Neural cell (in vitro differentiated cells): ENCODE measurements around the gene TPST2. TPM values are rescaled to one million over a fixed set of nuclear protein-coding genes. Genes with fewer than 3 reads are reported as not detected.

Experiments used
- H2AFZ ChIP-seq: fragments of 200-600, 300-800 bp; sonication (generic), shearing (Covaris generic); 2 replicates; pipeline ENCODE4 v1.6.0; 2014; ENCODE audit warnings: low read depth, mild to moderate bottlenecking, antibody characterized with exemption, low read length, moderate library complexity
- H3F3A ChIP-seq: fragments of 200-600 bp; shearing (Covaris generic); 2 replicates; pipeline ENCODE4 v1.6.1; 2016; ENCODE audit warnings: mild to moderate bottlenecking, moderate library complexity, mixed read lengths, antibody characterized with exemption, low read length; ENCODE audit not compliant: insufficient read depth, poor library complexity, severe bottlenecking
- H3K27ac ChIP-seq: fragments of 200-600, 300-800 bp; sonication (generic), shearing (Covaris generic); 2 replicates; pipeline ENCODE4 v1.5.1; 2014; ENCODE audit warnings: mild to moderate bottlenecking, low read length, moderate library complexity
- H3K27me3 ChIP-seq: fragments of 300-800, 200-600 bp; sonication (generic), shearing (Covaris generic); 2 replicates; pipeline ENCODE4 v1.6.0; 2014; ENCODE audit warnings: mild to moderate bottlenecking, low read depth, low read length, moderate library complexity; ENCODE audit not compliant: insufficient read depth
- H3K36me3 ChIP-seq: fragments of 300-800, 200-600 bp; sonication (generic), shearing (Covaris generic); 2 replicates; pipeline ENCODE4 v1.5.1; 2014; ENCODE audit warnings: mild to moderate bottlenecking, antibody characterized with exemption, low read length, moderate library complexity; ENCODE audit not compliant: insufficient read depth
- H3K4me2 ChIP-seq: fragments of 300-800, 200-600 bp; sonication (generic), shearing (Covaris generic); 2 replicates; pipeline ENCODE4 v1.6.0; 2014; ENCODE audit warnings: mild to moderate bottlenecking, low read length
- H3K4me3 ChIP-seq: fragments of 300-800, 200-600 bp; sonication (generic), shearing (Covaris generic); 2 replicates; pipeline ENCODE4 v1.5.1; 2014; ENCODE audit warnings: mild to moderate bottlenecking, low read length, moderate library complexity
- H3K79me2 ChIP-seq: fragments of 200-600 bp; shearing (Covaris generic); replicated peaks from 2 replicates; pipeline ENCODE4 v1.6.0; 2014; ENCODE audit warnings: mild to moderate bottlenecking, low read length, moderate library complexity; ENCODE audit not compliant: insufficient read depth
- H3K9ac ChIP-seq: fragments of 300-800, 200-600 bp; sonication (generic), shearing (Covaris generic); 2 replicates; pipeline ENCODE4 v1.6.1; 2016; ENCODE audit warnings: mild to moderate bottlenecking, low read length, mixed read lengths
- H3K9me2 ChIP-seq: fragments of 200-600 bp; shearing (Covaris generic); 2 replicates; pipeline ENCODE4 v1.6.1; 2016; ENCODE audit warnings: mild to moderate bottlenecking, low read length, mixed read lengths; ENCODE audit not compliant: insufficient read depth
- H3K9me3 ChIP-seq: fragments of 200-600, 300-800 bp; sonication (generic), shearing (Covaris generic); 2 replicates; pipeline ENCODE4 v1.6.1; 2016; ENCODE audit warnings: mild to moderate bottlenecking, mixed run types, low read length, moderate library complexity, mixed read lengths
- H4K20me1 ChIP-seq: fragments of 200-600 bp; shearing (Covaris generic); 2 replicates; pipeline ENCODE4 v1.6.1; 2016; ENCODE audit warnings: mild to moderate bottlenecking, mixed run types; ENCODE audit not compliant: insufficient read depth
- EP300 ChIP-seq: fragments of 450-650 bp; conservative IDR thresholded peaks from 2 replicates; pipeline ENCODE4 v1.6.1; 2014; ENCODE audit warnings: antibody characterized with exemption, mild to moderate bottlenecking, moderate library complexity; ENCODE audit not compliant: poor library complexity, severe bottlenecking
- EZH2 ChIP-seq: fragments of 200-600, 300-800 bp; shearing (Covaris generic), sonication (generic); IDR thresholded peaks from 2 replicates; pipeline ENCODE4 v1.6.1; 2014; ENCODE audit warnings: antibody characterized with exemption, low read length, borderline replicate concordance, mild to moderate bottlenecking; ENCODE audit not compliant: insufficient read depth, poor library complexity, severe bottlenecking
- MXI1 ChIP-seq: fragments of 450-650 bp; conservative IDR thresholded peaks from 2 replicates; pipeline ENCODE4 v1.6.1; 2014; ENCODE audit warnings: antibody characterized with exemption, mild to moderate bottlenecking; ENCODE audit not compliant: poor library complexity, severe bottlenecking
- POLR2AphosphoS5 ChIP-seq: IDR thresholded peaks from 2 replicates; pipeline ENCODE4 v1.6.1; 2012
- RAD21 ChIP-seq: fragments of 450-650 bp; conservative IDR thresholded peaks from 2 replicates; pipeline ENCODE4 v1.6.1; 2014; ENCODE audit warnings: antibody characterized with exemption, mild to moderate bottlenecking, moderate library complexity
- SMC3 ChIP-seq: fragments of 450-650 bp; conservative IDR thresholded peaks from 2 replicates; pipeline ENCODE4 v1.6.1; 2014; ENCODE audit warnings: antibody characterized with exemption, mild to moderate bottlenecking, moderate library complexity; ENCODE audit not compliant: poor library complexity
- TAF1 ChIP-seq: IDR thresholded peaks from 2 replicates; pipeline ENCODE4 v1.6.1; 2012; ENCODE audit warnings: low read depth
- polyA plus RNA-seq: library from polyadenylated mRNA; depleted of rRNA; stranded (reverse); fragments of >200 nt; gene quantifications from 2 replicates; pipeline ENCODE4 v1.2.3, GENCODE V29; 2014
- TF ChIP-seq, protein P1 (sequence below): IDR thresholded peaks from 2 replicates; pipeline ENCODE4 v1.6.1; 2012; ENCODE audit warnings: borderline replicate concordance
- TF ChIP-seq, protein P2 (sequence below): fragments of 450-650 bp; IDR thresholded peaks from 2 replicates; pipeline ENCODE4 v1.5.1; 2014; ENCODE audit warnings: antibody characterized with exemption, mild to moderate bottlenecking, moderate library complexity; ENCODE audit not compliant: poor library complexity, severe bottlenecking

Gene TPST2
- polyA plus RNA-seq, 1 donor from 2014 or later, result 16.6 TPM

DNA sequence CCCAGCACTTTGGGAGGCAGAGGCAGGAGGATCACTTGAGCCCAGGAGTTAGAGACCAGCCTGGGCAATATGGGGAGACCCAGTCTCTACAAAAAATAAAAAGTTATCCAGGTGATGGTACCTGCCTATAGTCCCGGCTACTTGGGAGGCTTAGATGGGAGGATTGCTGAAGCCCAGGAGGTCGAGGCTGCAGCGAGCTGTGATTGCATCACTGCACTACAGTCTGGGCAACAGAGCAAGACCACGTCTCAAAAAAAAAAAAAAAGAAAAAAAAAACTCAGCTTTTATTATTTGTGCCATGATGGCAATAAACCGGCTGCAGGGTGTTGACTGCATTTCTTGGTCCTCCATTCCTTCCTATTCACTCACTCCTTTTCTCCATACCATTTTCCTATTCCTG lies 44.1 kb downstream of the TPST2 start:
- Histone ChIP-seq H3K4me2 (no peak overlapping the region), H3K79me2 (no peaks in the 10 kb centered on the region), H3K27ac (no peak overlapping the region)

DNA sequence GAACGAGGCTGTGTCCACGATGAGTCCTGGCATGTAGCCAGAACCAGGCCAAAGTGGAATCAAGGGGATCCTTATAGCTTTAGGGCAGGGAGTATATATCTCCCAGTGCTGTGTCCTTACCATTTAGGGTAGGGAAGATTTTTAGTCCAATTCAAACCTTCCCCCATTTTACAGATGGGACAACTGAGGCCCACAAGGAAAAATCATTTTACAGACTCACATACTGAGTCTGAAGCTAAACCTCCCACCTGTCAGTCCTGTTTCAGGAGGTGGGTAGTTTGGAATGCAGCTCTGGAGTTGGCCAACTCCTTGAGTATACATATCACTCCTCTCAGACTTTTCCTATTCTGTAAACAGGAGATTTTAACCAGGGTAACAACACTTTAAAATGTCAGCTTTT lies 44.5 kb downstream of the TPST2 start:
- H3F3A ChIP-seq, result no peaks in the 10 kb centered on the region

More for the DNA sequence above, 44.1 kb downstream of the TPST2 start:
- Histone ChIP-seq H3K36me3 (no peaks in the 10 kb centered on the region), H3K9me2 (no peaks in the 10 kb centered on the region), H4K20me1 (no peaks in the 10 kb centered on the region), H3F3A (no peaks in the 10 kb centered on the region), H2AFZ (no peak overlapping the region), H3K27me3 (no peaks in the 10 kb centered on the region), H3K9ac (no peak overlapping the region), H3K4me3 (no peak overlapping the region), H3K9me3 (no peaks in the 10 kb centered on the region)
- TF ChIP-seq, protein P1, sequence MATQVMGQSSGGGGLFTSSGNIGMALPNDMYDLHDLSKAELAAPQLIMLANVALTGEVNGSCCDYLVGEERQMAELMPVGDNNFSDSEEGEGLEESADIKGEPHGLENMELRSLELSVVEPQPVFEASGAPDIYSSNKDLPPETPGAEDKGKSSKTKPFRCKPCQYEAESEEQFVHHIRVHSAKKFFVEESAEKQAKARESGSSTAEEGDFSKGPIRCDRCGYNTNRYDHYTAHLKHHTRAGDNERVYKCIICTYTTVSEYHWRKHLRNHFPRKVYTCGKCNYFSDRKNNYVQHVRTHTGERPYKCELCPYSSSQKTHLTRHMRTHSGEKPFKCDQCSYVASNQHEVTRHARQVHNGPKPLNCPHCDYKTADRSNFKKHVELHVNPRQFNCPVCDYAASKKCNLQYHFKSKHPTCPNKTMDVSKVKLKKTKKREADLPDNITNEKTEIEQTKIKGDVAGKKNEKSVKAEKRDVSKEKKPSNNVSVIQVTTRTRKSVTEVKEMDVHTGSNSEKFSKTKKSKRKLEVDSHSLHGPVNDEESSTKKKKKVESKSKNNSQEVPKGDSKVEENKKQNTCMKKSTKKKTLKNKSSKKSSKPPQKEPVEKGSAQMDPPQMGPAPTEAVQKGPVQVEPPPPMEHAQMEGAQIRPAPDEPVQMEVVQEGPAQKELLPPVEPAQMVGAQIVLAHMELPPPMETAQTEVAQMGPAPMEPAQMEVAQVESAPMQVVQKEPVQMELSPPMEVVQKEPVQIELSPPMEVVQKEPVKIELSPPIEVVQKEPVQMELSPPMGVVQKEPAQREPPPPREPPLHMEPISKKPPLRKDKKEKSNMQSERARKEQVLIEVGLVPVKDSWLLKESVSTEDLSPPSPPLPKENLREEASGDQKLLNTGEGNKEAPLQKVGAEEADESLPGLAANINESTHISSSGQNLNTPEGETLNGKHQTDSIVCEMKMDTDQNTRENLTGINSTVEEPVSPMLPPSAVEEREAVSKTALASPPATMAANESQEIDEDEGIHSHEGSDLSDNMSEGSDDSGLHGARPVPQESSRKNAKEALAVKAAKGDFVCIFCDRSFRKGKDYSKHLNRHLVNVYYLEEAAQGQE, result no peak
- TF ChIP-seq RAD21 (no peak), EP300 (no peak), MXI1 (no peak), EZH2 (no peak), TAF1 (no peak), POLR2AphosphoS5 (no peak), SMC3 (no peak)
- TF ChIP-seq, protein P2, sequence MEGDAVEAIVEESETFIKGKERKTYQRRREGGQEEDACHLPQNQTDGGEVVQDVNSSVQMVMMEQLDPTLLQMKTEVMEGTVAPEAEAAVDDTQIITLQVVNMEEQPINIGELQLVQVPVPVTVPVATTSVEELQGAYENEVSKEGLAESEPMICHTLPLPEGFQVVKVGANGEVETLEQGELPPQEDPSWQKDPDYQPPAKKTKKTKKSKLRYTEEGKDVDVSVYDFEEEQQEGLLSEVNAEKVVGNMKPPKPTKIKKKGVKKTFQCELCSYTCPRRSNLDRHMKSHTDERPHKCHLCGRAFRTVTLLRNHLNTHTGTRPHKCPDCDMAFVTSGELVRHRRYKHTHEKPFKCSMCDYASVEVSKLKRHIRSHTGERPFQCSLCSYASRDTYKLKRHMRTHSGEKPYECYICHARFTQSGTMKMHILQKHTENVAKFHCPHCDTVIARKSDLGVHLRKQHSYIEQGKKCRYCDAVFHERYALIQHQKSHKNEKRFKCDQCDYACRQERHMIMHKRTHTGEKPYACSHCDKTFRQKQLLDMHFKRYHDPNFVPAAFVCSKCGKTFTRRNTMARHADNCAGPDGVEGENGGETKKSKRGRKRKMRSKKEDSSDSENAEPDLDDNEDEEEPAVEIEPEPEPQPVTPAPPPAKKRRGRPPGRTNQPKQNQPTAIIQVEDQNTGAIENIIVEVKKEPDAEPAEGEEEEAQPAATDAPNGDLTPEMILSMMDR, result no peak

More for the DNA sequence above, 44.5 kb downstream of the TPST2 start:
- Histone ChIP-seq H4K20me1 (no peaks in the 10 kb centered on the region), H2AFZ (no peak overlapping the region), H3K9me3 (no peaks in the 10 kb centered on the region), H3K79me2 (no peaks in the 10 kb centered on the region), H3K36me3 (no peaks in the 10 kb centered on the region), H3K9ac (no peak overlapping the region), H3K4me2 (no peak overlapping the region), H3K9me2 (no peaks in the 10 kb centered on the region), H3K27ac (no peak overlapping the region), H3K27me3 (no peaks in the 10 kb centered on the region), H3K4me3 (no peak overlapping the region)
- TF ChIP-seq EP300 (no peak), POLR2AphosphoS5 (no peak), MXI1 (no peak), SMC3 (no peak), EZH2 (no peak), RAD21 (no peak), TAF1 (no peak)
- TF ChIP-seq, protein P1, result no peak
- TF ChIP-seq, protein P2, result no peak
